HG03342 (cell line): ENCODE data around the gene ZNF469.

Source experiments
- ATAC-seq: cut with Tn5 transposase; IDR thresholded peaks from one replicate; pipeline ENCODE4 v1.9.1; 2021; ENCODE audit warnings: mild to moderate bottlenecking, moderate library complexity; ENCODE audit not compliant: unreplicated experiment

ZNF469 gene

GRCh38 chr16:88377961-88378360, 4.8 kb upstream of the ZNF469 start:
- no peak for ATAC-seq

GRCh38 chr16:88378401-88378800, 4.4 kb upstream of the ZNF469 start:
- ATAC-seq: no peak

- no peak for ATAC-seq
These were observed 3.7 kb upstream of the ZNF469 start for GRCh38 chr16:88378836-88379693.

- ATAC-seq: no peak
These were observed 3.1 kb upstream of the ZNF469 start for GRCh38 chr16:88379694-88380040.

GRCh38 chr16:88380099-88380498, 2.7 kb upstream of the ZNF469 start:
- ATAC-seq: no peak

GRCh38 chr16:88380619-88381018, 2.1 kb upstream of the ZNF469 start:
- ATAC-seq: no peak

- ATAC-seq: no peak
These were observed 823 bp upstream of the ZNF469 start for GRCh38 chr16:88381820-88382451.

- no peak for ATAC-seq
These were observed 852 bp downstream of the ZNF469 start for GRCh38 chr16:88383401-88384221.

- ATAC-seq: no peak
These were observed 1.7 kb downstream of the ZNF469 start for GRCh38 chr16:88384222-88385111.

GRCh38 chr16:88385112-88385594, 2.4 kb downstream of the ZNF469 start:
- no peak for ATAC-seq

- ATAC-seq: no peak
These were observed 3.4 kb downstream of the ZNF469 start for GRCh38 chr16:88385831-88386815.

GRCh38 chr16:88387180-88387765, 4.5 kb downstream of the ZNF469 start:
- no peak for ATAC-seq

- no peak for ATAC-seq
These were observed 5.3 kb downstream of the ZNF469 start for GRCh38 chr16:88387941-88388627.

GRCh38 chr16:88389191-88389590, 6.4 kb downstream of the ZNF469 start:
- ATAC-seq: no peak

GRCh38 chr16:88389621-88390160, 6.9 kb downstream of the ZNF469 start:
- no peak for ATAC-seq

- no peak for ATAC-seq
These were observed 7.5 kb downstream of the ZNF469 start for GRCh38 chr16:88390265-88390664.

GRCh38 chr16:88390735-88391134, 8.0 kb downstream of the ZNF469 start:
- no peak for ATAC-seq
